Right cardiac atrium (tissue), 5 donors: ENCODE data around the gene CILP2. TPM values are rescaled to one million over a fixed set of nuclear protein-coding genes. Genes with fewer than 3 reads are reported as not detected.

Experiments used
- ATAC-seq, 2 donors: fragments of 200-7000 bp; cut with Tn5 transposase; one replicate each; pipeline versions ENCODE4 v1.8.0 to v1.9.1; 2020; ENCODE audit warnings: moderate library complexity in 2 of 2, mild to moderate bottlenecking in 1 of 2
- DNase-seq, 3 donors: peaks; one replicate each; pipeline ENCODE4 v3.0.0-alpha.2; 2020
- H3K27ac ChIP-seq: one replicate; pipeline ENCODE4 v1.5.1; 2013; ENCODE audit warnings: mild to moderate bottlenecking, low read length, control low read depth, moderate library complexity
- H3K27me3 ChIP-seq: one replicate; pipeline ENCODE4 v1.6.1; 2013; ENCODE audit not compliant: control insufficient read depth, insufficient read depth
- H3K4me1 ChIP-seq: one replicate; pipeline ENCODE4 v1.6.1; 2013; ENCODE audit warnings: low read length; ENCODE audit not compliant: control insufficient read depth, insufficient read depth
- H3K4me3 ChIP-seq: one replicate; pipeline ENCODE4 v1.5.1; 2013; ENCODE audit warnings: low read length, control low read depth
- H3K9me3 ChIP-seq: one replicate; pipeline ENCODE4 v1.6.1; 2013; ENCODE audit warnings: low read length; ENCODE audit not compliant: control insufficient read depth
- WGBS: extraction: QIAGEN DNeasy Blood & Tissue Kit; methylation state at CpG from one replicate; pipeline ENCODE4 v1.1.7; 2013; 5-methylcytosine and 5-hydroxymethylcytosine counted together
- intact Hi-C, 4 donors: fragments of 100-400 bp; cut with DNase I; formaldehyde crosslinking; loops; one replicate each; pipeline versions ENCODE4 v1.11.0 to v1.14.0; 2022 to 2023
- polyA plus RNA-seq: library from polyadenylated mRNA; stranded (reverse); fragments of 200-250 nt; gene quantifications from one replicate; pipeline ENCODE4 v1.2.3, GENCODE V29; 2013
- total RNA-seq, 4 donors: library from RNA; stranded (reverse); fragmentation: NEBNext Ultra II Directional; extraction: Animal tissue kit (Norgen Biotek cat#: 25700); gene quantifications; one replicate each; pipeline ENCODE4 v1.2.1, GENCODE V29; 2021
- donor health status: healthy with polysubstance abuse.
- donor health status: DM: no; HTN: yes; CAD: no.
- donor health status: DM: no; HTN: no; CAD: no.
- donor health status: DM: no; HTN: yes; CAD: no; lungs with severe emphysema.
- donor health status: DM: yes; HTN: yes; CAD: no.

Gene CILP2
- total and polyA plus RNA-seq, 5 donors = 0.05 to 0.39 (median 0.12) TPM

GRCh38 chr19:19578252-19578651, 40.2 kb downstream of the CILP2 start:
- no peak overlapping the region for H3K4me3 ChIP-seq
- no peaks in the 10 kb centered on the region for H3K4me1 ChIP-seq
- 90% methylated on average over 6 of the region's 6 CpGs for WGBS
- no peaks in the 10 kb centered on the region for H3K27me3 ChIP-seq
- no peaks in the 10 kb centered on the region for H3K9me3 ChIP-seq
- DNase-seq (no peak), ATAC-seq (no peak)
- intact Hi-C loops = no loop called here
- no peak overlapping the region for H3K27ac ChIP-seq

GRCh38 chr19:19579533-19580361, 41.7 kb downstream of the CILP2 start:
- Histone ChIP-seq H3K4me3 (no peak overlapping the region), H3K9me3 (no peaks in the 10 kb centered on the region), H3K27ac (no peak overlapping the region), H3K4me1 (no peaks in the 10 kb centered on the region), H3K27me3 (no peaks in the 10 kb centered on the region)
- 87% methylated on average over 25 of the region's 25 CpGs for WGBS
- DNase-seq = no peak
- ATAC-seq = no peak
- intact Hi-C loops = no loop called here

DNA sequence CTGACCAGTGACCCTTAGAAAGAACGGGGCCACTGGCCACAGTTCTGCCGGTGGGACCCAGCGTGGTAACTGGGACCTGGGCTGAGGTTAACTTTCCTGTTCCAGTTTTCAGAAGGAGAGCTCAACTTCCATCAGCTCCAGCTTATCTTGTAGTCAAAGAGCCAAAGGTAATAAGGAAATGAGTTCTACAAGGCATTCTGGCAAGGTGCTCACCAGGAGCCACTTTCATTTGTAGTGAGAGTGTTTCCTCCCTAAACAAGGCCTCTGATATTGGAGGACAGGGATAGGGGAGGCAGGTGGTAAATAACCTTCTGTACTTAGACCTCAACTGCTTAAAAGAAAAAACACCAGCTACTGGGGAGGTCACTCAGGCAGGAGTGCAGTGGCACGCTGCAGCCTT, 42.4 kb downstream of the CILP2 start:
- H3K4me3 ChIP-seq = no peak overlapping the region
- ATAC-seq = no peak
- 88% methylated on average over 4 of the region's 4 CpGs for whole genome bisulfite sequencing

DNA sequence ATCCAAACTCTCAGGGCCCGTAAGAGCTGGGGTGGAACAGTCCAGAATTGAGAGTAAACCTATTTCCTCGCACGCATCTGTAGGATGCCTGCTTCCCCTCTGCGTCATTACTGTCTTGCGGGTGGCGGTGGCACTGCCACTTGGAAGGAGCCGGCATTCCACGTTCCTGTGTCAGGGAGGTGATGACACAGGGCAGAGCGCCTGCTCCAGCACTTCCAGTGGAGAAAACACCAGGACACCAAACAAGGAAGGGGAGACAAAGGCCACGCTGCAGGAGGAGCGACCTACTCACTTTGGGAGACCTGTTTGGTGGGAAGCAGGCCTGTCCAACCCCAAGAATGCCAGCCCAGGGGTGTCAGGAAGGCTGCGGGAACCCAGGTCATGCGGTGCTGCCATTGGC, 43.3 kb downstream of the CILP2 start:
- Histone ChIP-seq H3K4me1 (no peaks in the 10 kb centered on the region), H3K27ac (no peak overlapping the region), H3K4me3 (no peak overlapping the region), H3K9me3 (no peaks in the 10 kb centered on the region), H3K27me3 (no peaks in the 10 kb centered on the region)
- intact Hi-C loops = no loop called here
- no peak for DNase-seq
- WGBS = 76% methylated on average over 13 of the region's 13 CpGs
- ATAC-seq = peak; percentile 12 to 69

More for the DNA sequence above, 42.4 kb downstream of the CILP2 start:
- DNase-seq = no peak
- no peaks in the 10 kb centered on the region for H3K9me3 ChIP-seq
- no peak overlapping the region for H3K27ac ChIP-seq
- no peaks in the 10 kb centered on the region for H3K4me1 ChIP-seq
- no peaks in the 10 kb centered on the region for H3K27me3 ChIP-seq
- intact Hi-C loops = no loop called here

- H3K9me3 ChIP-seq = no peaks in the 10 kb centered on the region
- no peaks in the 10 kb centered on the region for H3K27me3 ChIP-seq
- WGBS = 82% methylated on average over 6 of the region's 6 CpGs
- ATAC-seq (no peak), DNase-seq (no peak)
- no peaks in the 10 kb centered on the region for H3K4me1 ChIP-seq
- H3K27ac ChIP-seq = no peak overlapping the region
- intact Hi-C loops = no loop called here
- H3K4me3 ChIP-seq = no peak overlapping the region
Observed at GRCh38 chr19:19582471-19582870, 44.4 kb downstream of the CILP2 start.

DNA sequence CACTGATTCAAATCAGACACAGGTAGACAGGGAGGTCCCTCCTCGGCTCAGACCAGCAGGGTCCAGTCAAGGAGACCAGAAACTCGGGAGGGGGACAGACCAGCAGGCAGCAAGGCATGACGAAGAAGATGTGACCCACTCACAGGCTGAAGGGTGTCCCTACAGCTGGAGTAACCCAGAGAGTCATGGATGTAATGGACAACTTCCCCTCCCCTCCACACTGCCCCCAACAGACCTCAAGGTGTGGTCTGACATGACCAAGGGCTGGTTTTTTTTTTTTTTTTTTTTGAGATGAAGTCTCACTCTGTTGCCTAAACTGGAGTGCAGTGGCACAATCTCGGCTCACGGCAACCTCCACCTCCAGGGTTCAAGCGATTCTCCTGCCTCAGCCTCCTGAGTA, 46.3 kb downstream of the CILP2 start:
- intact Hi-C loops = no loop called here
- DNase-seq (no peak), ATAC-seq (no peak)
- WGBS = 89% methylated on average over 6 of the region's 6 CpGs
- no peaks in the 10 kb centered on the region for H3K9me3 ChIP-seq
- no peak overlapping the region for H3K4me3 ChIP-seq
- H3K4me1 ChIP-seq = no peaks in the 10 kb centered on the region
- H3K27me3 ChIP-seq = no peaks in the 10 kb centered on the region
- no peak overlapping the region for H3K27ac ChIP-seq

GRCh38 chr19:19587771-19588170, 49.7 kb downstream of the CILP2 start:
- Histone ChIP-seq H3K27me3 (no peaks in the 10 kb centered on the region), H3K4me1 (peaks cover 6% of the 10 kb centered on the region), H3K27ac (no peak overlapping the region), H3K4me3 (no peak overlapping the region), H3K9me3 (no peaks in the 10 kb centered on the region)
- ATAC-seq = no peak
- DNase-seq = no peak
- intact Hi-C loops = no loop called here
- 94% methylated on average over 5 of the region's 5 CpGs for WGBS

DNA sequence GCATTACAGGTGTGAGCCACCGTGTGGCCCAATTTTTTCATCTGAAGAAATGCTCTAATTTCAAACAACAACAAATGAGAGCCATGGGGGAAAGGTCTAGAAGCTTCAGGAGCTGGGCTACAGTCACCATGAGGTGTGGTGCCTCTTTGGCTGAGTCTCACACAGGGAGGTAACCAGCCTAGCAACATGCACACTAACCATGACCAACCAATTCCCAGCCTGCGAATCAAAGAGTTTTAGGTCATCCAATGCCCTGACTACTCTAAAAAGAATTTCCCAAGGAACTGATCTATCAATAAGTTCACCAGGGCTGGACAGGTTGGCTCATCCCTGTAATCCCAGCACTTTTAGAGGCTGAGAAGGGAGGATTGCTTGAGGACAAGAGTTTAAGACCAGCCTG, 50.5 kb downstream of the CILP2 start:
- ATAC-seq (no peak), DNase-seq (no peak)
- Histone ChIP-seq H3K9me3 (no peaks in the 10 kb centered on the region), H3K27ac (no peak overlapping the region), H3K27me3 (no peaks in the 10 kb centered on the region), H3K4me1 (peaks cover 6% of the 10 kb centered on the region), H3K4me3 (no peak overlapping the region)
- 88% methylated on average over 2 of the region's 2 CpGs for WGBS
- intact Hi-C loops = no loop called here

DNA sequence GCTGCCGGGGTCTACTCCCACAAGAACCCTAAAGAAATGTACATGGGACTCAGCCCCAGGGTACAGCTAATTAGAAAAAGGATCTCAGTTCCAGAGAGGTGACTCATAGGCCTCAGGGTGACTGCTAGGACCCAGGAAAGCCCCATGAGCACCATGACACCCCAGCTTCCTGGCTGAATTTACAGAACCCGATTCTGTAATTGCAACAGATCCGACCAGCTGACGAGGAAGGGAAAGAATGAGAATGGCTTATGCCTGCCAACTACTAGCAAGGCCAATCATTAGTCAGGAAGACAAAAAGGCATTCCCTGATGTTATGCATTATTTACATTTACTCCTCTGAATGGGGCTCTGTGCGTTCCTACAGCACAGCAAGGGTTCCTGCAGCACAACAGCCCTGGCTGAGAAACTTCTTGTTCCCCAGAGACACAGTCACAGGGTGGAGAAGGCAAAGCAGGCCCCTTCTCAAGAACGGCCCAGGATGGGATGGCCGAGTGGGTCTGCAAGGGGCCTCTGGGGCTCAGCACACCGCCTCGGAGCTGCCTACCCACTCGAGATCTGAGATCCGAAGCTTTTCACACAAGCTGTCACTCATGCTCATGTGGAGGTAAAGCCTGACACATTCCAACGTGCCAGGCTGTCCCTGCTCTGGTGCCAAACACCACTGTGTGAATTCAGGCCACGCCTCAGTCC, 53.2 kb downstream of the CILP2 start:
- Histone ChIP-seq H3K4me3 (no peak overlapping the region), H3K27me3 (no peaks in the 10 kb centered on the region), H3K4me1 (peaks cover 6% of the 10 kb centered on the region), H3K9me3 (no peaks in the 10 kb centered on the region), H3K27ac (no peak overlapping the region)
- ATAC-seq (peak; percentile 56), DNase-seq (no peak)
- intact Hi-C loops = no loop called here
- WGBS = 41% methylated on average over 13 of the region's 13 CpGs

DNA sequence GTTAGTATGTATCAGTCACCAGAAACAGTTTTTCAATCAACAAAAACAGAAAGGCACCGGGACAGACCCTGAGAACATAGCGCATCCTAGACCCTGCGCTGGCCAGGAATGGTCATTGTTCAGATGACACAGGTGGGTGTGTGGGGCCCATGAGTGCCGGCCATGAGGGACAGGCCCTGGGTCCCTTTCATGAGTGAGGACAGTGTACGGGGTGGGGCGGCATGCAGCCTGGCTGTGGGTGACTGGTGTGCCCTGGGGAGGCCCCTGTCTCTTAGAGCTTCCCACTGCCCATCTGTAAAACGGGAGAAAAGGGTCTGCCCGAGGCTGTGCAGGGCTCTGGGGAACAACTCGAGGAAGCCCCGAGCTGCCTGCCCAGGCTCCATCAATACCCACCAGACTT, 54.6 kb downstream of the CILP2 start:
- no peak overlapping the region for H3K4me3 ChIP-seq
- intact Hi-C loops = no loop called here
- peak in 1 of 2 donors; percentile 24 for ATAC-seq
- 95% methylated on average over 10 of the region's 10 CpGs for WGBS
- peaks cover 6% of the 10 kb centered on the region for H3K4me1 ChIP-seq
- H3K27ac ChIP-seq = no peak overlapping the region
- no peak for DNase-seq
- no peaks in the 10 kb centered on the region for H3K9me3 ChIP-seq
- H3K27me3 ChIP-seq = no peaks in the 10 kb centered on the region

DNA sequence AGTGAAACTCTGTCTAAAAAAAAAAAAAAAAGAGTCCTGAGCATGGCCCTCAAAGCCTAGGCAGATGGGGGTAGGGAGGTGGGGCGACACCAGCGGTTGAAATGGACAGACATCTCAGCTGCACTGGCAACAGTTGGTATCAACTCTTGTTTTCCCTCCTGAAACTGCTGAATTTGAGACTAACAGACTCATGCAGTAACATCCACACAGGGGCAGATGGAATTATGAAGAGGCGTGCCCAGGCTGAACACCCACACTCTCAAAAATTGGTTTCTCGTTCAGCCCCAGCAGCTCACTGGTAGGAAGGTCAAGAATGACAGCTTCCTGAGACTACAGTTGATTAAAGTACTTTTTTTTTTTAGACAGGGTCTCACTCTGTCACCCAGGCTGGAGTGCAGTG, 56.3 kb downstream of the CILP2 start:
- H3K9me3 ChIP-seq = no peaks in the 10 kb centered on the region
- H3K27me3 ChIP-seq = no peaks in the 10 kb centered on the region
- intact Hi-C loops = no loop called here
- DNase-seq = no peak
- WGBS = 94% methylated on average over 4 of the region's 4 CpGs
- peaks cover 6% of the 10 kb centered on the region for H3K4me1 ChIP-seq
- H3K27ac ChIP-seq = no peak overlapping the region
- no peak for ATAC-seq
- H3K4me3 ChIP-seq = no peak overlapping the region
